Anterior cingulate cortex (tissue), 58 donors: Measurements from ENCODE around the gene STOM.

Source experiments
- DNase-seq, 58 donors: peaks; one replicate each; lab custom pipeline; 2025; lab: John Stamatoyannopoulos, UW

STOM gene

GRCh38 chr9:121350993-121351561 lies 19.0 kb downstream of the STOM start:
- peak in 28 of 58 donors; percentile 4 to 81 (median 34) for DNase-seq

DNA sequence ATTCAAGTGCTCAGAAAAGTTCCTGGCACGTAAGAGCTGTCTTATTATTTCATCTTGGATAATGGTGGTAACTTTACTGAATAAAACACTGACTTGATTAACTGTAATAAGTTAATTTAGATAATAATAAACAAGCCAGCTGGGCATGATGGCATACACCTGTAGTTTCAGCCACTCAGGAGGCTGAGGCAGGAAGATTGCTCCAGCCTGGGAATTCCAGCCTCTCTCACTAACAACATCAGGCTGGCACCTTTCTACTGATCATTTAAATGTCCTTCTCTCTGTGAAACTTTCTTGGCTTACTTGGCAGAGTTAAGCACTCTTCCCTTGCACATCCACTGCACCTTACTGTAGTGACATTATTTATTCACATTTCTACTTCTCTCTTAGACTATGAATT lies 20.0 kb downstream of the STOM start:
- DNase-seq: no peak

DNA sequence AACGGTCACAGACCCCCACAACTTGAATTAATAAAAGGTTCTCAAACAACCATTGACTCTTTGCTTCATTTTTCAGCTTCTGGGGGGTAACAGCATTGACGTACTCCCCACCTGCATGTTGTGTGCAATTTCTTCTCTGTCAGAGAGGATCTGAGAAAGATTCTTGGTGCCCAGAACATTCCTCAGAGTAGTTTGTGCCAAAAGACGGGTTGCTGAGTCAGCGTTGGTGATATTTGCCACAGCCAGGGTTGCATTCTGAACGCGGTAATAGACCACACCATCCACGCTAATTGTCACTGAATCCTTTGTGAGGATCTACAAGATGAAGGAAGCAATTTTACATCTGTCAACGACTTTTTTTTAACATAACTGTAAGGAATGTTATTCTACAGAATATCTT lies 21.0 kb downstream of the STOM start:
- no peak for DNase-seq

GRCh38 chr9:121348221-121348620 lies 21.8 kb downstream of the STOM start:
- no peak for DNase-seq

GRCh38 chr9:121345070-121345469 lies 25.0 kb downstream of the STOM start:
- DNase-seq: no peak

DNA sequence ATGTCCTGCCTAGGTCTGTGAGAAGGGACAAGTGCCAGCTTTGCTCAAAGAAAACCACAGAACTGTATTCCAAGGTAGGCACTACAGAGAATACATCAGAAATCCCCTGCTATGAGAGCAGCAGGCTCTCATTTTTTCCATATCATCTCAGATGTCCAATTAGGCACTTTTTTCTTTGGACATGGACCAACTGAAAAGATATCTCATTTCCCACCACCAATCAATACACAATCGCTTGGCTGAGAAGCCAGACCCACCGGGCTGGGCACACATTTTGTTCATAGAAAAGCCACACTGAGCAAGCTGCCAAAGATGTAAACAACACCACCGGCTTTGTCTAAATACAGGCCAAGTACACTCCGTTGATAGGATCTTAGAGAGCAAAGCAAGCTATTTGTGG lies 25.9 kb downstream of the STOM start:
- DNase-seq: no peak

DNA sequence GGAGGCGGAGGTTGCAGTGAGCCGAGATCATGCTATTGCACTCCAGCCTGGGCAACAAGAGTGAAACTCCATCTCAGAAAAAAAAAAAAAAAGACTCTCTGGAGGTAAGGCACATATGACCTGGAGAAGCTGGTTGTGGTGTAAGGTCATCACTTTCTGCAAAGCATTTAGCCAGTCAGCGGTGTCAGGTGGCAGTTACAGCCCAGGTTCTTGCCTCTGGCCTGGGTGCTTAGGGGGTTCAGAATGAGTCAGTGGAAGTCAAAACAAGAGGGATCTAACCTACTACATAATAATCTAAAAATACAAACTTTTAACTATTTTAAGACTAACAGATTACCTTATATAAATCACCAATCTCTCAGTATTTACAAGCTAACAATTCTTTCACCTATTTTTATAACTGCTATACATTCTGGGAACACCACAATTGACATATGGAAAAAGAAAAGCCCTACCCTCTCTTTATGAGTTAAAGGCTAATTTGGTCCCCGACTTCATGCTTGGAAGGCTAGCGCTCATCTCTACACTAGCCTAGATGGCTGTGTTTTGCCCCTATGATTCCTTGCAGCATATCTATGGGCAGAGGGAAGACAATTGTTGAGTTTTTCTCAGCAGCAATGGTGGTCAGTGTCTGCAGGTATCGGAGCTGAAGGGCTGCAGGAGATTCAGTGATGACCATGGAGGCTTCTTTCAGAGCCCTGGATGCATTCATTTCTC lies 29.2 kb downstream of the STOM start:
- no peak for DNase-seq

DNA sequence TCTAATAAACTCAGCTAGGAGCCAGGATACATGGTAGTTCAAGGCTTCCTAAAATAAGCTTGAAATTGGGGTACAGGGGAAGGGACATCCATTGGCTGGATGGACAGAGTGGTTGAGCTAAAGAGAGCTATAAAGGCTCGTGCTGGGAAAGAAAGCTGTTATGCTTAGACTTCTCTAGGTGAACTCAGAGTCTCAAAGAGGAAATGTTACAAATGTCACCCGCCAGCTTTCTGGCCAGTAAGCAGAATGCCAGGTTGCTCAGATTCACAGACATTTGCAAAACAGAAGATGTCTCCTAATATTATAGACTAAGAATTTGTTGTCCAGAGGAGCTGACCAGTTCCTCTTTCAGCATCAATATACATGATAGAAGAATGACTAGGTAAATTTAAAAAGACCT lies 30.6 kb downstream of the STOM start:
- no peak for DNase-seq

DNA sequence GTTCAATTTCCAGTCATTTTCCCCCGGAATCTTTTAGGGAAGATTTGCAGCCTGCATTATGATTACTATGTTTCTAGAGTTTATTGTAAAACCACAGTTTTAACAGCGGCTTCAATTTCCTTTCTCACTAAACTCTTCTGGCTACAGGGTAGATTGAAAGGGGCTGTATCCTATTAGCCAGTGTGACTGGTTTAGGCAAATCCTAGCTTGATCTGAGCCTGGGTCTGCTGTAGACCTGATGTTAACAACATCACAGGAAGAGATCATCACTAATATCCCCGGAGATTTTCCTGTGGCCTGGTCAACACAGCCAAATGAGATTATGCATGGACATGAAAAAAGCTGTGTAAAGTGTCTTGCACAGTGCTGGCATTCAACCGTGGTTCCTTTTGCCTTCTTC lies 33.4 kb downstream of the STOM start:
- DNase-seq: no peak

GRCh38 chr9:121333950-121334773 lies 35.9 kb downstream of the STOM start:
- DNase-seq: no peak

DNA sequence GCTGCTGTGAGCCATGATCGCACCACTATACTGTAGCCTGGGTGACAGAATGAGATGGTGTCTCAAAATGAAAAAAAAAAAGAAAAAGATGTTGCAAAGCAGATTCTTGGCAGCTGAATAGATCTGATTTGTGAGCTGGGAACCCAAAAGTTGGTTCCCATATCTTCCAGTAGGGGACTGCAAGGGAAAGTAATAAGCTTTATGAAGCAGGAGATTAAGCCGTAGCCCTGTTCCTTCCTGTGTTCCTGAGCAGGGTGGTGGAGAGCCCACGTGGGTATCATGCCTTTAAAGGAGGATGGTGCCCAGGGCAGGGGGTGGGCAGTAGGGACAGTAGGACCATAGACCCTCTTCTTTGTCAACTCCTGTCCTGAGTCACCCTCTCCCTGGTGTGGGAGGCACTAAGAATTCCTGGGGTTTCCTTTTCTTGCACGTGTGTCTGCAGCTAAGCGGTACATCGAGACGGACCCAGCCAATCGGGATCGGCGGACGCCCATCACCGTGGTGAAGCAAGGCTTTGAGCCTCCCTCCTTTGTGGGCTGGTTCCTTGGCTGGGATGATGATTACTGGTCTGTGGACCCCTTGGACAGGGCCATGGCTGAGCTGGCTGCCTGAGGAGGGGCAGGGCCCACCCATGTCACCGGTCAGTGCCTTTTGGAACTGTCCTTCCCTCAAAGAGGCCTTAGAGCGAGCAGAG lies 37.9 kb downstream of the STOM start:
- DNase-seq: no peak

DNA sequence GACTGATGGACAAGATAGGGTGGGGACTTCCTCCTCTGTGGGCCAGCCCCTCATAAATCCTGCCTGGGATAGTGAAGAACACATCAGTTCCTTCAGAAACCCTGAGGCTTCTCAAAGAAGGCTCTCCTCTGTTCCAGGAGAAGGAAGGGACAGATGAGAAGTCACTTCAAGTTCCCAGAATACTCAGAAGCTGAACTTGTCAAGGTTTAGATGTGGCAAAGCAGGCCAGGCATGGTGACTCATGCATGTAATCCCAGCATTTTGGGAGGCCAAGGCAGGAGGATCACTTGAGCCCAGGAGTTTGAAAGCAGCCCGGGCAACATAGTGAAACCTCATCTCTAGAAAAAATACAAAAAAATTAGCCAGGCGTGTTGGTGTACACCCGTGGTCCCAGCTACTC lies 38.5 kb downstream of the STOM start:
- no peak for DNase-seq

GRCh38 chr9:121328876-121329681 lies 41.0 kb downstream of the STOM start:
- no peak for DNase-seq

DNA sequence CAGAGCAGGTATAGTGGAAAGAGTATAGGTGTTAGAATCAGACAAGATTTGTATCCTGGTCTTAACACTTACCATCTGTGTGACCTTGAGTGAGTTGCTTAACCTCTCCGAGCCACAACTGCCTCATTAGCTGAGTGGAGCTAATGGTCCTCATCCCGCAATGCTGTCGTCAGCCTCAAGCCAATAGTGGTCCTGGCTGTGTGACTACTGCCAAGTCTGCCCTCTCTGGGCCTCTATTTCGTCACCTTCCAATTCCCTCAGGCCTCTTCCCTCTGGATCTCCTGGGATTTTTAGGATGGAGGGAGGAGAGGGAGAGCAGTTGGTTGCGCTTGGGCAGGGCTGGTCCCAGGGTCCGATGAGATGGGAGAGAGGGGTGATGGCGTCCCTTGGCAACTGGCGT lies 41.6 kb downstream of the STOM start:
- no peak for DNase-seq

DNA sequence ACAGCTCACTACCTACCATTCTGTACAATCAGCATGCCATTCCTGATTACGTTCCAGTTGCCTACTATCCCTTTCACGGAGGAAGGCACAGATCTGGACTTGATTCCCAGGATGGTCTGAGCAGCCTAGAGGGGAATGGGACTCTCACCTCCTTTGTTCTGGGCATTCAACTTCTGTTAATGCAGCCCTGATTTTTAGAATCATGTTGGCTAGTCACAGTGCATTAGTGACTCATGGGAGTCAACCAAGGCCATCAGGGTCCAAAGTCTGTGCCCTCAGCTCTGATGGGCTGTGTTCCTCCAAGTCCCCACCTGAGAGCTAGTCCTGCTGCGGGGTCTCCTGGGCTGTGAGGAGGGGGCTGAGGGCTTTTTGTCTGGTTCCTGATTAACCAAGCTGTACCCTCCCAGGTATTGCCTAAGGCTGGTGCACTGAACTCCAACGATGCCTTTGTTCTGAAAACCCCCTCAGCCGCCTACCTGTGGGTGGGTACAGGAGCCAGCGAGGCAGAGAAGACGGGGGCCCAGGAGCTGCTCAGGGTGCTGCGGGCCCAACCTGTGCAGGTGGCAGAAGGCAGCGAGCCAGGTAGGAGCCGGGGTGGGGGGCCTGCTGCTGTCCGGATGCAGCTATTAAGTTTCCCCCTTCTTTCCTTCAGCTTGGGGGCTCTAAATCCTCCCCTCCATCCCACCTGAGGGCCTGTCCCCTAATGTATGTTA lies 43.0 kb downstream of the STOM start:
- DNase-seq: no peak

GRCh38 chr9:121326130-121326838 lies 43.8 kb downstream of the STOM start:
- peak in 30 of 58 donors; percentile 11 to 87 (median 36) for DNase-seq

GRCh38 chr9:121325387-121325786 lies 44.7 kb downstream of the STOM start:
- no peak for DNase-seq

DNA sequence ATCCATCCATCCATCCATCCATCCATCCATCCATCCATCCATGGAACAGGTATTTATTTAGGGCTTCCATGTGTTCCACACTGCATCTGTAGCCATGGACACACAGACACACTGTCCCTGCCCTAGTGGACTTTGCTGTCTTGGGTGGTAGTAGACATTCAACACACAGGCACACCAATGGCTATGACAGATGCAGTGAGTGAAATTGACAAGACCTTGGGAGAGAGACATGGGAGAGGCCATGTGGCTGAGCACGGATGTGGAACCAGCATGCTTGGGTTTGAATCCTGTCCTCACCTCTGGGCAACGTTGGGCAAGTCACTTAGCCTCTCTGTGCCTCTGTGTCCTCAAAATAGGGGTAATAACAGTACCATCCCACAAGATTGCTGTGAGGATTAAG lies 45.3 kb downstream of the STOM start:
- no peak for DNase-seq

- no peak for DNase-seq
Measured at GRCh38 chr9:121324316-121324715, 45.7 kb downstream of the STOM start.
